Measurements from ENCODE around the gene BTBD9.

Gene BTBD9

GRCh38 chr6:38495518-38495917 lies 144.2 kb downstream of the BTBD9 start:
- no peak for TF ChIP-seq CTCF (IDR thresholded peaks at IDR 0.05; ENCODE audit: insufficient read depth, missing control alignments)
- FAIRE-seq (no peak), DNase-seq (ENCODE audit: insufficient read length, low spot score) (no peak)

GRCh38 chr6:38493931-38494547 lies 145.7 kb downstream of the BTBD9 start:
- peak; percentile 92 for FAIRE-seq
- TF ChIP-seq CTCF (IDR thresholded peaks at IDR 0.05; ENCODE audit: insufficient read depth, missing control alignments): peak; percentile 89
- DNase-seq (ENCODE audit: insufficient read length, low spot score): no peak

DNA sequence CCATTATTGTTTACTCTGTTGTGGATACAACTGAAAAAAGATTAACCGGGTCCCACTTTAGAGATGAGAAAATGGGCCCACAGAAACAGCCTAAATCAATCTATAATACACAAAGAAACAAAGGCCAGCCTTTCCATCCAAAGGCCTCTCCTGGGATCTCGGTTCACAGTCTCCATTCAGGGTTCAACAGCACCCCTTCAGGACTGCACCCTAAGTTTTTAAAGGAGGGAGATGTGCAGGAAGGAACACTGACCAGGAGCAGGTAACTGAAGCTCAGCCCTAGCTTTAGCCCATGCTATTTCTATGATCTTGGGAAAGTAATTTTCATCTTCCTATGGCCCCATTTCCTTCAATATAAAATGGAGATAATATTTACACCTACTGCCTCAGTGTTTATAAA lies 147.7 kb downstream of the BTBD9 start:
- TF ChIP-seq CTCF (IDR thresholded peaks at IDR 0.05; ENCODE audit: insufficient read depth, missing control alignments): no peak
- DNase-seq (ENCODE audit: insufficient read length, low spot score) (no peak), FAIRE-seq (no peak)

- no peak for DNase-seq (ENCODE audit: insufficient read length, low spot score)
- TF ChIP-seq CTCF (IDR thresholded peaks at IDR 0.05; ENCODE audit: insufficient read depth, missing control alignments): no peak
- no peak for FAIRE-seq
These were observed 149.8 kb downstream of the BTBD9 start for GRCh38 chr6:38489951-38490350.

GRCh38 chr6:38487423-38487822 lies 152.3 kb downstream of the BTBD9 start:
- DNase-seq (ENCODE audit: insufficient read length, low spot score): no peak
- TF ChIP-seq CTCF (IDR thresholded peaks at IDR 0.05; ENCODE audit: insufficient read depth, missing control alignments): no peak
- no peak for FAIRE-seq

- DNase-seq (ENCODE audit: insufficient read length, low spot score): no peak
- no peak for FAIRE-seq
- TF ChIP-seq CTCF (IDR thresholded peaks at IDR 0.05; ENCODE audit: insufficient read depth, missing control alignments): no peak
These were observed 154.2 kb downstream of the BTBD9 start for GRCh38 chr6:38485488-38485887.

DNA sequence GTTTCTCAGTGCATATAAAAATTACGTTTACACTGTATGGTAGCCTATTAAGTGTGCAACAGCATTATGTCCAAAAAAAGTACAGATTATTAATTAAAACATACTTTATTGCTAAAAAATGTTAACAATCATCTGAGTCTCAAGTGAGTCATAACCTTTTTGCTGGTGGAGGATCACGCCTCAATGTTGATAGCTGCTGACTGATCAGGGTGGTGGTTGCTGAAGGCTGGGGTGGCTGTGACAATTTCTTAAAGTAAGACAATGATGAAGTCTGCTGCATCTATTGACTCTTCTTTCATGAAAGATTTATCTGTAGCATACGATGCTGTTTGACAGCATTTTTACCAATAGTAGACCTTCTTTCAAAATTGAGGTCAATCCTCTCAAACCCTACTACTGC lies 155.1 kb downstream of the BTBD9 start:
- no peak for FAIRE-seq
- no peak for TF ChIP-seq CTCF (IDR thresholded peaks at IDR 0.05; ENCODE audit: insufficient read depth, missing control alignments)
- DNase-seq (ENCODE audit: insufficient read length, low spot score): no peak
